Measurements from ENCODE around the gene MEX3D. TPM values are rescaled to one million over a fixed set of nuclear protein-coding genes. Genes with fewer than 3 reads are reported as not detected.

The MEX3D gene
- 6.4 TPM for total RNA-seq
- long read RNA-seq = 0 reads

GRCh38 chr19:1568320-1569019, at the start of gene MEX3D:
Gene MEX3D, minus strand, starts transcription at chr19:1568325. Its CDS starts 267 bp downstream, at chr19:1568058.
- Histone ChIP-seq H3K9me3 (replicated peaks) (no peaks in the 10 kb centered on the region), H3K27ac (replicated peaks) (peak within 1 kb of the TSS; percentile 87), H3K27me3 (ENCODE audit: low read depth) (no peaks in the 10 kb centered on the region), H3K36me3 (no peaks in the 10 kb centered on the region), H3K4me3 (peak within 1 kb of the TSS; percentile 84), H3K4me1 (peaks cover 25% of the 10 kb centered on the region)
- TF ChIP-seq CTCF (IDR thresholded peaks at IDR 0.05; ENCODE audit: borderline replicate concordance) = no peak
- peak; percentile 81 for DNase-seq
- intact Hi-C loops (cut with micrococcal nuclease) = no loop called here

DNA sequence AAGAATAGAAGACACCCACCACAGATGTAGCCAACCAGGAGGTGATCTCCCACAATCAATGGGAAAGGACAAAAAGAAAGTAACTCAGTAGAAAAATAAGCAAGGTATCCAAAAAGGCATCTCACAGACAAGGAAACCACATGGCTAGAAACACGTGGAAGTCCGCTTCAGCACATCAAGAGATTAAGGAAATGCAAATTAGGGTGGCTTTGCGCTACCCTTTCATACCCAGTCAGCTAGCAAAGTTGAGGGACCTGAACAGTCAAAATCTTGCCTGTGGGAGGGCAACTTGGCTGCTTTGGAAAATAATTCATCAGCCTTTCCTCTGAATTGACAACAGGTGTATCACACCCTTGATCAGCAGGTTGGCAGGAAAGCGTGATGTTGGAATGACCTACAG, 48.8 kb upstream of the MEX3D start:
- no peak overlapping the region for H3K27ac ChIP-seq (replicated peaks)
- no peaks in the 10 kb centered on the region for H3K27me3 ChIP-seq (ENCODE audit: low read depth)
- H3K9me3 ChIP-seq (replicated peaks) = no peaks in the 10 kb centered on the region
- no peak for DNase-seq
- no peak for TF ChIP-seq CTCF (IDR thresholded peaks at IDR 0.05; ENCODE audit: borderline replicate concordance)
- intact Hi-C loops (cut with micrococcal nuclease) = no loop called here
- H3K36me3 ChIP-seq = peaks cover 72% of the 10 kb centered on the region
- H3K4me1 ChIP-seq = peaks cover 21% of the 10 kb centered on the region
- H3K4me3 ChIP-seq = no peak overlapping the region

GRCh38 chr19:1616396-1616795, 48.3 kb upstream of the MEX3D start:
- intact Hi-C loops (cut with micrococcal nuclease) = no loop called here
- no peak for DNase-seq
- H3K4me1 ChIP-seq = peaks cover 21% of the 10 kb centered on the region
- peak overlapping the region; percentile 33 for H3K27ac ChIP-seq (replicated peaks)
- H3K9me3 ChIP-seq (replicated peaks) = no peaks in the 10 kb centered on the region
- TF ChIP-seq CTCF (IDR thresholded peaks at IDR 0.05; ENCODE audit: borderline replicate concordance) = no peak
- no peaks in the 10 kb centered on the region for H3K27me3 ChIP-seq (ENCODE audit: low read depth)
- H3K4me3 ChIP-seq = no peak overlapping the region
- H3K36me3 ChIP-seq = peaks cover 71% of the 10 kb centered on the region

DNA sequence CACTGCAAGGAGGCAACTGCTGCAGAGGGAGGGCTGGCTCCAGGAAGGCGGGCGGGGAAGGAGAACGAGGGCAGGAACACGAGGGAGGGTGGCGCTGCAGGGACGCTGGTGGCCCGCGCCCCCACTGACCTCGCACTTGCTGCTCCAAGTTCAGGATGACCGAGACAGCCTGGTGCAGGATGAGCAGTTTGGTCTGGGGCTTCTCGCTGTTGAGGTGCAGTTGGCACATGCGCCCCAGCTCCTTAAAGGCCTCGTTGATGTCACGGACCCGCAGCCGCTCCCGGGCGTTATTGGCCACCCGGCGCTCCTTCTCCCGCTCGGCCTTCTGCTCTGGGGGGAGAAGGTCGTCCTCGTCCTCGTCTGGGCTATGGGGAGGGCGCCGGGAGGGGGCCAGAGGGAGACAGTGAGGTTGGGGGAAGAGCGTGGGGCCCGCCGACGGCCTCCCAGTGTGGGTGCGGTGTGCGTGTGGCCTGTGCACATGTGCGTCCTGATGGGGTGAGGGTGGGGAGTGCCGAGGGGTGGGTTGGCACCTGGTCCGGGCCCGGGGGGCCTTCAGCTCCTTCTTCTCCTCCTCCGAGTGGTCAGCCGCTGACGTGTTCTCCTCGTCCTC, 47.1 kb upstream of the MEX3D start:
- no peak for DNase-seq
- peaks cover 21% of the 10 kb centered on the region for H3K4me1 ChIP-seq
- H3K9me3 ChIP-seq (replicated peaks) = no peaks in the 10 kb centered on the region
- H3K36me3 ChIP-seq = peaks cover 74% of the 10 kb centered on the region
- no peak overlapping the region for H3K27ac ChIP-seq (replicated peaks)
- H3K27me3 ChIP-seq (ENCODE audit: low read depth) = no peaks in the 10 kb centered on the region
- intact Hi-C loops (cut with micrococcal nuclease) = no loop called here
- H3K4me3 ChIP-seq = no peak overlapping the region
- no peak for TF ChIP-seq CTCF (IDR thresholded peaks at IDR 0.05; ENCODE audit: borderline replicate concordance)

DNA sequence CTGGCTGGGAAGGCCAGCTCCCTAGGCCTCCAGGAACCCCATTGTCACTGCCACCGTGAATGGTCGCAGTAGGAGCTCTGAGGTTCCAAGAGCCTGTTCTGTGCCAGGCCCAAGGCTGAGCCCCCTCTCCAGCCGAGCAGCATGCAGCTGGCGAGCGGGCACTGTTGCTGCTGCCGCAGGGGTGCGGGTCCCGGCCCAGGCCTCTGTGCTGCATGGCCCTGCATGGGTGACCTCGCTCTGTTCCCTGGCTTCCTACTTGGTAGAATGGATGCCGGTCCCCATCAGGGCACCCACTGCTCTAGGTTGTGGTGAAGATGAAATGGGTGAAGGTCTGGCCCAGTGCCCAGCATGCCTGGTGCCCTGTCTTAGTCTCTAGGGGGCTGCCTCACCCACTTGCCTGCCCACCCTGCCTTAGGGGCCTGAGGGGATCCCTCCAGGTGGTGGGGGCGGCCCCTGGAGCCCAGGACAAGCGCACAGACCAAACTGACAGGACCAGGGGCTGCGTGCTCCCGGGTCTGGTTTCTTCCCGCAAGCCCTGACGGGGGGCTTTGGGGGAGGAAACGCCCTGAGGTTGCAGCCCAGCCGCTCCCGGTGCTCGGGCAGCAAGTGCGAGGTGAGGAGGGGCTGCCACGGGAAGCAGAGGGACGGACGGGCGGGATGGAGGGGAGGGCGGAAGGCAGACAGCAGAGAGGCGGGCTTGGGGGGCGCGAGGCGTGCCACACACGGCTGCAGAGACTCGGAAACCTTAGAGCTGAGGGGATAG, 45.9 kb upstream of the MEX3D start:
- Histone ChIP-seq H3K27ac (replicated peaks) (no peak overlapping the region), H3K4me1 (peaks cover 21% of the 10 kb centered on the region), H3K9me3 (replicated peaks) (no peaks in the 10 kb centered on the region), H3K36me3 (peaks cover 61% of the 10 kb centered on the region), H3K4me3 (no peak overlapping the region), H3K27me3 (ENCODE audit: low read depth) (no peaks in the 10 kb centered on the region)
- no peak for TF ChIP-seq CTCF (IDR thresholded peaks at IDR 0.05; ENCODE audit: borderline replicate concordance)
- no peak for DNase-seq
- intact Hi-C loops (cut with micrococcal nuclease) = no loop called here
